Kidney (tissue), 14 donors: Measurements from ENCODE around the gene TRAPPC8. TPM values are rescaled to one million over a fixed set of nuclear protein-coding genes. Genes with fewer than 3 reads are reported as not detected.

Source experiments
- DNase-seq, 5 donors: peaks; one replicate each; pipeline ENCODE4 v3.0.0-alpha.2; 2013 to 2020
- FAIRE-seq: peaks from 2 replicates; lab custom pipeline; 2012; peaks lifted over from hg19 to GRCh38; lab: Jason Lieb, UNC
- H3K27ac ChIP-seq, 2 donors: one replicate each; pipeline ENCODE4 v1.7.0; 2013; ENCODE audit warnings: low read depth in 2 of 2, low read length in 2 of 2, inconsistent platforms in 1 of 2
- H3K27me3 ChIP-seq: one replicate; pipeline ENCODE4 v1.7.1; 2013; ENCODE audit warnings: low read length, inconsistent platforms; ENCODE audit not compliant: control insufficient read depth, insufficient read depth
- H3K36me3 ChIP-seq, 3 donors: one replicate each; pipeline versions ENCODE4 v1.7.0 to v1.7.1; 2013; ENCODE audit warnings: low read length in 3 of 3, control low read depth in 1 of 3, inconsistent platforms in 1 of 3; ENCODE audit not compliant: insufficient read depth in 3 of 3, control insufficient read depth in 2 of 3
- H3K4me1 ChIP-seq, 3 donors: one replicate each; pipeline versions ENCODE4 v1.7.0 to v1.7.1; 2013; ENCODE audit warnings: low read length in 3 of 3, inconsistent platforms in 1 of 3, low read depth in 1 of 3; ENCODE audit not compliant: control insufficient read depth in 2 of 3, insufficient read depth in 2 of 3
- H3K4me3 ChIP-seq, 3 donors: one replicate each; pipeline versions ENCODE4 v1.7.0 to v1.8.1; 2013; ENCODE audit warnings: low read length in 3 of 3, control low read depth in 1 of 3, inconsistent platforms in 1 of 3
- H3K9ac ChIP-seq, 3 donors: one replicate each; pipeline versions ENCODE4 v1.7.0 to v1.7.1; 2013; ENCODE audit warnings: low read length in 3 of 3, control low read depth in 1 of 3, inconsistent platforms in 1 of 3
- H3K9me3 ChIP-seq, 3 donors: one replicate each; pipeline versions ENCODE4 v1.7.0 to v1.7.1; 2013; ENCODE audit warnings: low read length in 3 of 3, control low read depth in 1 of 3, inconsistent platforms in 1 of 3; ENCODE audit not compliant: control insufficient read depth in 2 of 3, insufficient read depth in 1 of 3
- CTCF ChIP-seq: IDR thresholded peaks from 3 replicates; pipeline ENCODE4 v1.5.1; 2012; ENCODE audit warnings: mild to moderate bottlenecking, moderate library complexity, borderline replicate concordance; ENCODE audit not compliant: insufficient read depth; ENCODE audit errors: extremely low read depth
- intact Hi-C: fragments of 100-400 bp; cut with DNase I; formaldehyde crosslinking; loops from one replicate; pipeline ENCODE4 v1.11.1; 2022
- polyA plus RNA-seq: library from polyadenylated mRNA; stranded (reverse); fragments of 350-450 nt; fragmentation: Illumina TruSeq; extraction: RNeasy Lipid Tissue Mini Kit (QIAGEN cat#74804); gene quantifications from one replicate; pipeline ENCODE4 v1.2.3, GENCODE V29; 2014; ENCODE audit warnings: low read depth, low replicate concordance; ENCODE audit not compliant: insufficient read depth
- total RNA-seq: library from RNA; stranded (reverse); fragmentation: NEBNext Ultra II Directional; extraction: Animal tissue kit (Norgen Biotek cat#: 25700); gene quantifications from one replicate; pipeline ENCODE4 v1.2.1, GENCODE V29; 2021
- donor health status: control.
- donor health status: control.
- donor health status: control.
- donor health status: control.
- donor health status: control.
- donor health status: DM: yes; HTN: yes; CAD: no.
- donor health status: Normal renal cell carcinoma (clear cell type).

TRAPPC8 gene
- total and polyA plus RNA-seq, 2 donors from 2014 or later: 28.7 to 44.6 TPM

DNA sequence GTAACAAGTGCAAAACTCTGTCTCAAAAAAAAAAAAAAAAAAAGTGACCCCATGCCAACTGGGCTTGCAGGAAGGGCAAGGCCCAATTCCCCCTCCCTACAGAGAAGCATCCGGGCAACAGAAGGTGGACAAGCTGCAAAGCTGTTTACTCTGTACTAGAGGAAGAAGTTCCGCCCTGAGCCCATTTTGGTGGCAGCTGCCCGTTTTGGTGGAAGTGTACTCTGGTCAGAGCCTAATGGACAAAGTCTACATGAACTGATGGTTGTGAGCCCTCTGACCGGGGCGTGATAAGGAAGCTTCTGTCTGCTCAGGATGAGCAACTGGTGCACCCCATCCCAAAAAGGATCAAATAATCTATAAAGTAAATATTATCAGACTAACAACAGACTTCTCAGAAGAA lies 65.0 kb downstream of the TRAPPC8 start:
- H3K9me3 ChIP-seq: peaks cover 0 to 3% (median 0%) of the 10 kb centered on the region in 3 donors
- no peak for TF ChIP-seq CTCF
- DNase-seq: no peak
- intact Hi-C loops: no loop called here
- no peaks in the 10 kb centered on the region for H3K4me1 ChIP-seq
- no peak for FAIRE-seq
- H3K27ac ChIP-seq: no peak overlapping the region
- H3K27me3 ChIP-seq: no peaks in the 10 kb centered on the region
- no peak overlapping the region for H3K4me3 ChIP-seq
- no peak overlapping the region for H3K9ac ChIP-seq
- H3K36me3 ChIP-seq: peaks cover 12 to 33% (median 14%) of the 10 kb centered on the region in 3 donors

DNA sequence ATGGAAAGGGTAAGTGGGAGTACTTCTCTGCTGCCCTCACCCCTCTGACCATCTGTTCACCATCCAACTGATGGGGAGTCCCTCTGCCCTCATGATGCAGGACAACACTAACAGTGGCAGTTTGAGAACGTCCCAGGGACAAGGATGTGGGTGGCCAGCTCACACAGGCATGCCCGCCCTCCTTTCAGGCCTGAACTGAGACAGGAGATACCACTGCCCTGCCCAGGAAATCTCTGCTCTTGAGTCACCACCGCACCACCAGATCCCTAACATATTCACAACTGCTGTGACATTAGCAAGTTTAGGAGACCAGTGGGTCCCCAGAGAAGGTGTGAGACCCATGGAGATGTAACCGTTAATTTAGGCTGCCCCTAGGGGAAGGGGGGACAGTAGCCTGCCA lies 66.2 kb downstream of the TRAPPC8 start:
- TF ChIP-seq CTCF: no peak
- intact Hi-C loops: no loop called here
- Histone ChIP-seq H3K27me3 (no peaks in the 10 kb centered on the region), H3K9ac (no peak overlapping the region), H3K36me3 (peaks cover 9 to 27% (median 12%) of the 10 kb centered on the region in 3 donors), H3K9me3 (peaks cover 0 to 3% (median 0%) of the 10 kb centered on the region in 3 donors), H3K27ac (no peak overlapping the region), H3K4me1 (no peaks in the 10 kb centered on the region), H3K4me3 (no peak overlapping the region)
- DNase-seq (no peak), FAIRE-seq (no peak)

DNA sequence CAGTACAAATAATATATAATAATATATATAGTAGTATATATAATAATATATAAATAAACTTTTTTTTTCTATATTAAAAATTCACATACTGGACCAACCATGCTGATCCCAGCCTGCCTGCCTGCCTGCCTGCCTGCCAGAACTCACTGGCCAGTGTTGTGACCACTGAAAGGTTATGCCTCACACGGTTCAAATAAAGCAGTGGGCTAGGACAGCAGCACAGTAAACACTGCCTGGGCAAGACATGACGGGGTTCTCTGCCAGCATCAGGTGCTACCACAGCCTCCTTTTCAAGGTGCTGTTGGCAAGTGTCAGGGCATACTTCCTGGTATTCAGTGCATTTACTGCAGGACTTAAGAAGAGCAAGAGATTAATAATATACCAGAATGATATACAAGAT lies 67.6 kb downstream of the TRAPPC8 start:
- Histone ChIP-seq H3K27ac (no peak overlapping the region), H3K27me3 (no peaks in the 10 kb centered on the region), H3K9ac (no peak overlapping the region), H3K4me3 (no peak overlapping the region), H3K4me1 (no peaks in the 10 kb centered on the region), H3K36me3 (peaks cover 5 to 33% (median 14%) of the 10 kb centered on the region in 3 donors), H3K9me3 (peaks cover 0 to under 1% (median 0%) of the 10 kb centered on the region in 3 donors)
- no peak for TF ChIP-seq CTCF
- DNase-seq (no peak), FAIRE-seq (no peak)
- intact Hi-C loops: no loop called here

GRCh38 chr18:31863103-31863502 lies 79.8 kb downstream of the TRAPPC8 start:
- H3K9me3 ChIP-seq: no peaks in the 10 kb centered on the region
- no peak overlapping the region for H3K9ac ChIP-seq
- no peak overlapping the region for H3K27ac ChIP-seq
- intact Hi-C loops: no loop called here
- FAIRE-seq (no peak), DNase-seq (no peak)
- H3K27me3 ChIP-seq: no peaks in the 10 kb centered on the region
- no peak overlapping the region for H3K4me3 ChIP-seq
- peaks cover 0 to 33% (median 4%) of the 10 kb centered on the region in 3 donors for H3K36me3 ChIP-seq
- H3K4me1 ChIP-seq: no peaks in the 10 kb centered on the region
- no peak for TF ChIP-seq CTCF
